Astrocyte of the cerebellum (primary cell): Measurements from ENCODE around the gene HRH3.

Experiments used
- DNase-seq: peaks from one replicate; pipeline ENCODE4 v3.0.0-alpha.2; 2011; ENCODE audit warnings: low read depth
- H3K4me3 ChIP-seq: 2 replicates; pipeline ENCODE4 v1.5.1; 2011; ENCODE audit warnings: mild to moderate bottlenecking, low read depth, low read length, moderate library complexity
- CTCF ChIP-seq: IDR thresholded peaks from 2 replicates; pipeline ENCODE4 v1.5.1; 2012; ENCODE audit warnings: low read length, low read depth, moderate library complexity, mild to moderate bottlenecking; ENCODE audit errors: missing control alignments
- in situ Hi-C: cut with HindIII; loops from 2 replicates; pipeline ENCODE4 v1.10.0; 2017; ENCODE audit warnings: low sequenced_read_pairs

Gene HRH3

GRCh38 chr20:62232770-62233645 lies 12.9 kb upstream of the HRH3 start:
- TF ChIP-seq CTCF = no peak
- in situ Hi-C loops = no loop called here
- no peak for DNase-seq
- no peak overlapping the region for H3K4me3 ChIP-seq

DNA sequence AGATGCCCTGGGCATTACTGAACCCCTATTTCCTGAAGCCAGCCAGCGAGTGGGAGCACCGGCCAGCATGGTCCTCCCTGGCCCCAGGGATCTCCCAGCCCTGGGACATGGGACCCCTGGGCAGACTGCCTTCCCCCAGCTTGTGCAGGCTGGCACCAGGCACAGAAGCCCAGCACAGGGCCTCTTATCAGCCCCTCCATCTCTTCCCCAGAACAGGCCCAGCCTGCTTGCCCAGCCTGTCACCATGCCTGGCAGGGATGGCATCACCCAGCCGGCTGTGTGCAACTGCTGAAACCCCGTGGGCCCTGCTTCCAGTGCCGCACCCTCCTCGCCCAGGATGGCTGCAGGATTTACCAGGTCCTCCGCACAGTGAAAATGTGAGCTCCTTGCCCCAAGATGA lies 12.1 kb upstream of the HRH3 start:
- in situ Hi-C loops = no loop called here
- no peak for DNase-seq
- TF ChIP-seq CTCF = no peak
- no peak overlapping the region for H3K4me3 ChIP-seq

GRCh38 chr20:62231292-62231691 lies 11.2 kb upstream of the HRH3 start:
- H3K4me3 ChIP-seq = no peak overlapping the region
- TF ChIP-seq CTCF = no peak
- no peak for DNase-seq
- in situ Hi-C loops = no loop called here

DNA sequence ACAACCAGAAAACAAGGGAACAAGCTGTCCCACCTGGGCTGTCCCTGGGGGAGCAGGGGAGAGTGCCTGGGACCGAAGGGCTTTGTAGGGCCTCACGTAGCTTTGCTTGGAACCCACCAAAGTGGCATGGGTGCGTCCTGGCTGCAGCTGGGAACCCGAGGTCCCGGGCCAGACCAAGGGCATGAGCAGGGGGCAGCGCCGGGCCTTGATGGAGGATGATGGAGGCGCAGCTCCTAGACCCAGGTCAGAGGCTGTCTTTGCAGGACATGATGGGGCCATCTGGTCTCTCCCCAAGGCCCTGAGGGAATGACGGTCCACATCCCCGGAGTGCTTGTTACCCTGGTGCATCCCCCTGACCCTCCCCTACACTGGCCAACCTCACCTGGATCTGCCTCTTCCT lies 10.6 kb upstream of the HRH3 start:
- in situ Hi-C loops = no loop called here
- DNase-seq = no peak
- TF ChIP-seq CTCF = no peak
- no peak overlapping the region for H3K4me3 ChIP-seq

- no peak overlapping the region for H3K4me3 ChIP-seq
- DNase-seq = no peak
- TF ChIP-seq CTCF = no peak
- in situ Hi-C loops = no loop called here
Measured at GRCh38 chr20:62230276-62230675, 10.2 kb upstream of the HRH3 start.

DNA sequence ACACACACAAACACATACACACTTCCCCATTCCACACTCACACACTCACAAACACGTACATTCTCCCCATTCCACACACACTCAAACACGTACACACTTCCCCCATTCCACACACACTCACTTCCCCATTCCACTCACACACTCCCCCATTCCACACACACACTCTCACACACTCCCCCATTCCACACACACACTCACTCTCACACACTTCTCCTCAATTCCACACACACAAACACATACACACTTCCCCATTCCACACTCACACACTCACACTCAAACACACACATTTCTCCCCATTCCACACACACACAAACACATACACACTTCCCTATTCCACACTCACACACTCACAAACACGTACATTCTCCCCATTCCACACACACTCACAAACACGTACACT lies 9.6 kb upstream of the HRH3 start:
- H3K4me3 ChIP-seq = no peak overlapping the region
- no peak for TF ChIP-seq CTCF
- no peak for DNase-seq

More for the DNA sequence above, 9.6 kb upstream of the HRH3 start:
- in situ Hi-C loops = no loop called here
